OCI-LY3 (cell line): Measurements from ENCODE around the gene AASS.

Source experiments
- H2AFZ ChIP-seq: fragments of 200-600, 300-600 bp; shearing (Covaris generic); 2 replicates; pipeline ENCODE4 v1.6.0; 2014; ENCODE audit warnings: antibody characterized with exemption, low read depth, low read length
- H3K27ac ChIP-seq: fragments of 200-600, 300-600 bp; sonication (generic); 2 replicates; pipeline ENCODE4 v1.5.1; 2014; ENCODE audit warnings: mild to moderate bottlenecking, low read length, moderate library complexity, mixed read lengths
- H3K27me3 ChIP-seq: fragments of 200-600, 300-600 bp; sonication (generic); 2 replicates; pipeline ENCODE4 v1.6.1; 2014; ENCODE audit warnings: low read depth, low read length, mixed read lengths
- H3K36me3 ChIP-seq: fragments of 200-600, 300-600 bp; sonication (generic); replicated peaks from 2 replicates; pipeline ENCODE3; 2014; ENCODE audit warnings: low read depth, low read length, mixed read lengths
- H3K4me1 ChIP-seq: fragments of 300-600, 200-600 bp; sonication (generic); 2 replicates; pipeline ENCODE4 v1.6.1; 2014; ENCODE audit warnings: low read length, mixed read lengths
- H3K4me2 ChIP-seq: fragments of 200-600, 300-600 bp; sonication (generic); 2 replicates; pipeline ENCODE4 v1.6.1; 2014; ENCODE audit warnings: low read length, mixed read lengths
- H3K4me3 ChIP-seq: fragments of 300-600, 200-600 bp; sonication (generic); 2 replicates; pipeline ENCODE4 v1.5.1; 2014; ENCODE audit warnings: antibody characterized with exemption, mild to moderate bottlenecking, low read length, moderate library complexity
- H3K79me2 ChIP-seq: fragments of 300-600, 200-600 bp; shearing (Covaris generic); 2 replicates; pipeline ENCODE4 v1.6.1; 2014; ENCODE audit warnings: mild to moderate bottlenecking, low read length, mixed read lengths
- H3K9ac ChIP-seq: fragments of 300-600, 200-600 bp; shearing (Covaris generic); 2 replicates; pipeline ENCODE4 v1.6.0; 2014; ENCODE audit warnings: mild to moderate bottlenecking, low read length, moderate library complexity
- H3K9me3 ChIP-seq: fragments of 200-600, 300-600 bp; shearing (Covaris generic); 2 replicates; pipeline ENCODE4 v1.6.1; 2014; ENCODE audit warnings: low read length, mixed read lengths; ENCODE audit not compliant: insufficient read depth
- H4K20me1 ChIP-seq: fragments of 200-600, 300-600 bp; sonication (generic); 2 replicates; pipeline ENCODE4 v1.6.1; 2016; ENCODE audit warnings: low read length, mixed read lengths; ENCODE audit not compliant: insufficient read depth
- EZH2phosphoT487 ChIP-seq: fragments of 200-600 bp; shearing (Covaris generic); IDR thresholded peaks from 2 replicates; pipeline ENCODE4 v1.6.1; 2018; ENCODE audit warnings: antibody characterized with exemption, mixed run types, low read depth
- TF ChIP-seq, protein P1 (sequence below): fragments of 200-600, 300-600 bp; sonication (generic); IDR thresholded peaks from 2 replicates; pipeline ENCODE4 v1.5.1; 2014; ENCODE audit warnings: antibody characterized with exemption, low read length, low read depth

Gene AASS

DNA sequence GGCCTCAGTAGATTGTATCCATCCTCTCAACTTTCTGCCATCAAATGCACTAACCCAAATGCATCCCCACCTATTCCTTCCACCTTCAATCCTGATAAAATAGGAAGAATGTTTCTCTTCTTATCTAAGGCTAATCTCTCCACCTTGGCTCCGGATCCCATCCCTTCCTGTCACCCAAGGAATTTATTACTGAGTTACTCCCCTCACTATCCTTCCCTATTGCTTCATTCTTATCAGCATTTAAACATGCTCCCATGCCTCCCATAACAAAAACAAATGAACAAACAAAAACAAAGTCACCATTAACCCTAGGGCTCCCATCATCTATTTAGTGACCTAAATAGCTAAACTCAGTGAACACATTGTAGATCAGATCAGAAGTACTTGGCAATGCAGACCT, 25.3 kb downstream of the AASS start:
- no peaks in the 10 kb centered on the region for H3K4me1 ChIP-seq
- no peaks in the 10 kb centered on the region for H4K20me1 ChIP-seq
- TF ChIP-seq EZH2phosphoT487, result no peak
- TF ChIP-seq, protein P1, sequence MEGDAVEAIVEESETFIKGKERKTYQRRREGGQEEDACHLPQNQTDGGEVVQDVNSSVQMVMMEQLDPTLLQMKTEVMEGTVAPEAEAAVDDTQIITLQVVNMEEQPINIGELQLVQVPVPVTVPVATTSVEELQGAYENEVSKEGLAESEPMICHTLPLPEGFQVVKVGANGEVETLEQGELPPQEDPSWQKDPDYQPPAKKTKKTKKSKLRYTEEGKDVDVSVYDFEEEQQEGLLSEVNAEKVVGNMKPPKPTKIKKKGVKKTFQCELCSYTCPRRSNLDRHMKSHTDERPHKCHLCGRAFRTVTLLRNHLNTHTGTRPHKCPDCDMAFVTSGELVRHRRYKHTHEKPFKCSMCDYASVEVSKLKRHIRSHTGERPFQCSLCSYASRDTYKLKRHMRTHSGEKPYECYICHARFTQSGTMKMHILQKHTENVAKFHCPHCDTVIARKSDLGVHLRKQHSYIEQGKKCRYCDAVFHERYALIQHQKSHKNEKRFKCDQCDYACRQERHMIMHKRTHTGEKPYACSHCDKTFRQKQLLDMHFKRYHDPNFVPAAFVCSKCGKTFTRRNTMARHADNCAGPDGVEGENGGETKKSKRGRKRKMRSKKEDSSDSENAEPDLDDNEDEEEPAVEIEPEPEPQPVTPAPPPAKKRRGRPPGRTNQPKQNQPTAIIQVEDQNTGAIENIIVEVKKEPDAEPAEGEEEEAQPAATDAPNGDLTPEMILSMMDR, result no peak
- no peak overlapping the region for H3K4me3 ChIP-seq
- H2AFZ ChIP-seq, result no peak overlapping the region
- no peak overlapping the region for H3K27ac ChIP-seq
- no peaks in the 10 kb centered on the region for H3K27me3 ChIP-seq
- H3K9ac ChIP-seq, result no peak overlapping the region
- no peaks in the 10 kb centered on the region for H3K36me3 ChIP-seq
- no peaks in the 10 kb centered on the region for H3K9me3 ChIP-seq
- no peaks in the 10 kb centered on the region for H3K79me2 ChIP-seq
- H3K4me2 ChIP-seq, result no peak overlapping the region

- Histone ChIP-seq H4K20me1 (no peaks in the 10 kb centered on the region), H3K4me2 (no peak overlapping the region), H3K4me3 (no peak overlapping the region), H3K4me1 (no peaks in the 10 kb centered on the region), H3K79me2 (no peaks in the 10 kb centered on the region), H3K27ac (no peak overlapping the region), H3K36me3 (no peaks in the 10 kb centered on the region), H3K9me3 (peaks cover 4% of the 10 kb centered on the region; the same call in 1 of the 2 replicates), H2AFZ (no peak overlapping the region), H3K9ac (no peak overlapping the region), H3K27me3 (no peaks in the 10 kb centered on the region)
- TF ChIP-seq, protein P1, result no peak
- no peak for TF ChIP-seq EZH2phosphoT487
Measured at GRCh38 chr7:122103064-122103463, 41.0 kb downstream of the AASS start.

GRCh38 chr7:122100021-122100420, 44.0 kb downstream of the AASS start:
- no peak for TF ChIP-seq EZH2phosphoT487
- TF ChIP-seq, protein P1, result no peak
- Histone ChIP-seq H3K4me2 (no peak overlapping the region), H2AFZ (no peak overlapping the region), H3K9me3 (peaks cover 4% of the 10 kb centered on the region; the same call in 1 of the 2 replicates), H3K36me3 (no peaks in the 10 kb centered on the region), H4K20me1 (no peaks in the 10 kb centered on the region), H3K79me2 (no peaks in the 10 kb centered on the region), H3K4me1 (no peaks in the 10 kb centered on the region), H3K27me3 (no peaks in the 10 kb centered on the region), H3K9ac (no peak overlapping the region), H3K4me3 (no peak overlapping the region), H3K27ac (no peak overlapping the region)

DNA sequence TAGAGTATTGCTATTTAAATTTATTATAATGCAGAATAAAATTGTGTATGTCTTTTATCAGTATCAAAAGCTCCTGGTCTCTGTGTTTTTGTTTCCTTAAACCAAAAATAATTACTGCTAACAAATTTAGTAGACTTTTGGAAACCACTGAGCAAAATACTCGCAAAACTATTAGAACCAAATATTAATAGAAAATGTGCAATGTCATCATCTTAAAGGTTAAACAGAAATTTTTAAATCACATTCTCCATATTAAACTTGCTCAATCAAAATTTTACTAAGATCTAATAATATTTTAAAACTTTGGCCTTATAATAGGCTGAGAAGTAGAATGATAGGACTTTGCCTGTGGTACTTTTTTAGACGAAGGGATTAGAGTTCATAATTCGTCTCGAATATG, 48.4 kb downstream of the AASS start:
- H3K4me3 ChIP-seq, result no peak overlapping the region
- no peak overlapping the region for H2AFZ ChIP-seq
- no peaks in the 10 kb centered on the region for H3K9me3 ChIP-seq
- no peak overlapping the region for H3K9ac ChIP-seq
- no peaks in the 10 kb centered on the region for H4K20me1 ChIP-seq
- H3K27ac ChIP-seq, result no peak overlapping the region
- H3K4me2 ChIP-seq, result no peak overlapping the region
- H3K27me3 ChIP-seq, result no peaks in the 10 kb centered on the region
- H3K4me1 ChIP-seq, result no peaks in the 10 kb centered on the region
- H3K36me3 ChIP-seq, result no peaks in the 10 kb centered on the region
- no peaks in the 10 kb centered on the region for H3K79me2 ChIP-seq
- no peak for TF ChIP-seq EZH2phosphoT487
- TF ChIP-seq, protein P1, result no peak
